Measurements from ENCODE around the gene AOPEP.
"Not testable (repeated sequence)": the region's sequence is repeated elsewhere in the genome, so short reads cannot be mapped to it uniquely, and the experiment has no call there.

Gene AOPEP

DNA sequence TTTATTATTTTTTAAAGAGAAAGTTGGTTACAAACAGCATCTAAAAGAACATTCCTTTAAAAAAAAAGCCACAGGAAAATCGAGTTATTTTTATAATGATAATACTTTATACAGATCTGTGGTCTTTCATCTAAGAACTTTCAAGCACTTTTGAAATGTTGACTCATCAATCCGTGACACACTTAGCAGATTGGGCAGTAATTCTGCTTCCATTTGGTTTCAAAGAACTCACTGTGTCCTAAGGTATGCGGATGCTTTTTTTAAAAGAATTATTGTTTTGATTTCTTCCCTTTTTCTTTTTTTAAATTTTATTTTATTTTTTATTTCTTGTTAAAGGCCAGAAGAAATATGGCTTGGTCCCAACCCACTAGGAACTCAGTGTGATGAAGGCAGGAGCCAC is 147.8 kb downstream of the AOPEP start:
- no peak overlapping the region for H3K4me3 ChIP-seq (ENCODE audit: low read length)
- no peak for DNase-seq (ENCODE audit: low read depth, low spot score)

DNA sequence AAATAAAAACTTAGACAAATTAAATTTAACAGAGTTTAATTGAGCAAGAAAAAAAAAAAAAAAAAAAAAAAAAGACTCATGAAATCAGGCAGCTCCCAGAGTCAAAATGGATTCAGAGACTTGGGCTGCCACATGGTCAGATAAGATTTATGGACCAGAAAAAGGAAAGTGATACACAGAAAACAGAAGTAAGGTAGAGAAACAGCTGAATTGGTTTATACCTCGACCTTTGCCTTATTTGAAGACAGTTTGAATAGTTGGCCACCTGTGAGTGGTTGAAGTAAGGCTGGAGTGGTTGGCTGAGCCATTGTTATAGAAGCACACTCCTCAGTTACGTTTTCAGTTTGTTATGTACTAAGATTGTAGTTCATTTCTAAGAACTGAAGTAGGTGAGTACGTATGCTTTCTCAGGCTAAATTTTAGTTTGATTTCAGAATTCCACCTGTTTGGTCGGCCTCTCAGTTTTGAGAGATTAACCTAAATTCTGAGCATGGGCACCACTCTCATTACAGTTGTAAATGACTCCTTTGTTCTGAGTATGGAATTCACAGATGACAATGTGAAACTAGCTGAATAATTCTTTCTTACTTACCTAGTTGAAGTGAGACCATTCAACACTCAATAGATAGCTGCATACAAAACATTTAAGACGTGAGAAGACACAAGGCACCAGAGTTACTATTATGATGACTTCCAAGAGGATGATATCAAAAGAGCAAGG is 149.0 kb downstream of the AOPEP start:
- no peak overlapping the region for H3K4me3 ChIP-seq (ENCODE audit: low read length)
- no peak for DNase-seq (ENCODE audit: low read depth, low spot score)

DNA sequence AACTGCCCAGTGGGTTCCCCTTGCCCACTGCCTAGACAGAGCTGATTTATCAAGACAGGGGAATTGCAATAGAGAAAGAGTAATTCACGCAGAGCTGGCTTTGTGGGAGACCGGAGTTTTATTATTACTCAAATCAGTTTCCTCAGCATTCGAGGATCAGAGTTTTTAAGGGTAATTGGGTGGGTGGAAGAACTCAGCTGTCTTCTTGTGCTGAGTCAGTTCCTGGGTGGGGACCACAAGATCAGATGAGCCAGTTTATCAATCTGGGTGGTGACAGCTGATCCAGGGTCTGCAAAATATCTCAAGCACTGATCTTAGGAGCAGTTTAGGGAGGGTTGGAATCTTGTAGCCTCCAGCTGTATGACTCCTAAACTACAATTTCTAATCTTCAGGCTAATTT is 152.3 kb downstream of the AOPEP start:
- not testable (repeated sequence) for DNase-seq (ENCODE audit: low read depth, low spot score); H3K4me3 ChIP-seq (ENCODE audit: low read length)

DNA sequence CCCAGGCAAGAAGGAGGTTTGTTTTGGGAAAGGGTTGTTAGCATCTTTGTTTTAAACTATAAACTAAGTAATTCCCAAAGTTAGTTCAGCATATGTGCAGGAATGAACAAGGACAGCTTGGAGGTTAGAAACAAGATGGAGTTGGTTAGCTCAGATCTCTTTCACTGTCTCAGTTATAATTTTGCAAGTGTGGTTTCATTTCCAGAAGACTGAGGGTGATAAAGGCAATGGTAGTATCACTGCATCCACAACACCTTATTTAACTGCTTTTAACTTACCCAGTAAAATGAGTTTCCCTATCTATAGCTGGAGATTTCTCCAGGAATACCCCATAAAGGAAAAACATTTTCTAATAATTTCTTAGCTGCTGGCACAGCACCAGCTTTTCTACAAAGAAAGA is 152.7 kb downstream of the AOPEP start:
- no peak overlapping the region for H3K4me3 ChIP-seq (ENCODE audit: low read length)
- DNase-seq (ENCODE audit: low read depth, low spot score): no peak

DNA sequence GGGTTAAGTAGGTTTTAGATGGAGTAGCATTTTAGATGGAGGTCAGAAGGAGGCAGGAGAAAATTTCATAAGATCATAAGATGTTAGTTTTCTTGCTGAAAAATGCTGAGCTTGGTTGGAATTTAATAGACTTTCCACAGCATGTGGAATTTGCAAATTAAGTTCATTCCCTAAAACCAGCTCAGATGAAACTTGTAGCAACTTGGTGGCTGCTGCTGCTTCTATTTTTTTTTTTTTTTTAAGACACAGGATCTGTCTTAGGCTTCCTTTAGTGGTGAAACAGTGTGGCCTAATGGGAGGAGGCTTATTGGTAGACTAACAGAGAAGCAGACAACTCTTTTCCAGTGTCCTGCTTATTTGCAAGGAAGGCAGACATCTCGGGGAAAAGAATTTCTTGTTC is 154.5 kb downstream of the AOPEP start:
- H3K4me3 ChIP-seq (ENCODE audit: low read length): no peak overlapping the region
- no peak for DNase-seq (ENCODE audit: low read depth, low spot score)

DNA sequence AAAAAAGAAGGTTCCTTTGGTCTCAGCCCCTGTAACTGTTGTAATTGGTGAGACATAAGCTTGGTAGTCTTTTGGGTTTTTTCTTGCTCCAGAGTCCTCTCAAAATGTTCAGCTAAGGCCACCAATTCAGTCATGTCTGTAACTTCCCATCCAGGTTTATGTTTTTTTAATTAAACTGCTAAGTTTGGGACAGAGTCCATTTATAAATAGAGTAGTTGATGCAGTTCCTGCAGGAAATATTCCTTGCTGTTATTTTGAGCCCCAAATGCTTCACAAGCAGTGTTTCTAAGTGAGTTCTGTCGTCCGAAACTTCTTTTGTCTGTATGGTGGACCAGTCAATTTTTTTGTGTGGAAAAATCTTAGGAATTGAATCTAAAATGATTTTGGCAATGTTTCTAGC is 155.0 kb downstream of the AOPEP start:
- no peak overlapping the region for H3K4me3 ChIP-seq (ENCODE audit: low read length)
- no peak for DNase-seq (ENCODE audit: low read depth, low spot score)

DNA sequence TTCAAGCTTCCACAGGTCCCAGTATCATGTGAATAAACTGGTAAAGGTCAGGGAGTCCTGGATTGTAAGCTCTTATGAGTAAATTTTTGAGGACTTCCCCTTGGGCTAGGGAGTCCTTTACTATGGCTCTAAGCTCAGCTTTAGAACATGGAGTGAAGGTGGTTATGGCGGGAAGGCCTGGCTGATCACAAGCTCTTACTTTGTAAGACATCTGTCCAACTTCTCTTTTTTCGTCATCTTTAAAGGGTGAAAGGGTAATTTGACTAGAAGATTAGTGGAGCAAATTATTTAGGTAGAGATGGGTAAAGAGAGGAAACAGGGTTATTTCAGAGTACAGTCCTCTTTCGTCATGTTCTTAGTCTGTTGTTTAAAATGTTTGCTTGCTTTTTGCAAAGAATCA is 155.4 kb downstream of the AOPEP start:
- H3K4me3 ChIP-seq (ENCODE audit: low read length): no peak overlapping the region
- DNase-seq (ENCODE audit: low read depth, low spot score): no peak

DNA sequence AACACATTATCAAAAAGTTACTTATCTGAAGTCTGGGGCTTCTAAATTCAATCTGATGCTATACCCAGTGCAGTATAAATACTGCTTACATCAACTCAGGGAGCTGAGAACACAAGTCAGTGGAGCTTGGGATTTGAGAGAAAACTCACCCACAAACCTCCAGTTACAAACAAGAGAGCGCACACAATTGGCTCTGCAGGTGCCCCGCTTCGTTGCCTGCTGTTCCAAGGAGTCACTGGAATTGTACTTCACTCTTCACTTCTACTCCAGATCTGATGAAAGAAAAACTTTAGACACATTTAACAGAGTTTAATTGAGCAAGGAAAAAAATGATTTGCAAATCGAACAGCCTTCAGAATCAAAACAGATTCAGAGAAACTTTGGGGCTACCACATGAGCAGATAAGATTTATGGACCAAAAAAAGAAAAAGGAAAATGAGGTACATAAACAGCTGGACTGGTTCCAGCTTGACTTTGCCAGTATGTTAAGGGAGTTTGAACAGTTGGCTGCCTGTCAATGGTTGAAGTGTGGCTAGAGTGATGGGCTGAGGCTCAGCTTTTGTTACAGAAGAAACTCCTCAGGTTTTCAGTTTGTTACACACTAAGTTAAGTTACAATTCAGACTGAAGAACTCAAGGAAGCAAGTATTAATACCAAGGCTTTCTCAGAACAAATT is 156.6 kb downstream of the AOPEP start:
- no peak for DNase-seq (ENCODE audit: low read depth, low spot score)
- no peak overlapping the region for H3K4me3 ChIP-seq (ENCODE audit: low read length)

DNA sequence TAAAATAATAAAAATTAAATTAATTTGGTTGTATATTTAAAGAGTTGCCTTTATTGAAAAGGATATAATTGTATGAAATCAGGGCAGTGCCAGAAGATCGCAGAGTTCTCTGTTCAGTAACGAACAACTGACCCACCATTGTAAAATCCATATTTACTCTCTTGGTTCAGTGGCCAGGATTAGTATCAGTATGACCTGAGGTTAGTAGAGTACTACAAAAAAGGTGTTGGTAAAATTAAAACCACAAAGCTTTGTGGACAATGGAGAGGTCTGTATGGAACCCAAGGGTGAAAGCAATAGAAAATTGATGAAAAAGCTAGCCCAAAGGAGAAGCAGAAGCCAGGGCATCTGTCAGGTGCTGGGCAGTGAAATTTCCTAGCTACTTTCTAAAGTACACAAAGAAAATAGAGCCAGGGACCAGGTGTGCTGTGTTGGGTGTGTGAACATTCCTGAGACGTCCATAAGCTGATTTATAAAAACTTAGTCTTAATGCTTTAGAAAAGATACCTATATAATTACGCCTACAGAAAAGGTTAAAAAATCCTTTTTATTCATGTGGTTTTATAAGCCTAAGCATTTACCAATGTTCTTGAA is 159.5 kb downstream of the AOPEP start:
- no peak for DNase-seq (ENCODE audit: low read depth, low spot score)
- H3K4me3 ChIP-seq (ENCODE audit: low read length): no peak overlapping the region

DNA sequence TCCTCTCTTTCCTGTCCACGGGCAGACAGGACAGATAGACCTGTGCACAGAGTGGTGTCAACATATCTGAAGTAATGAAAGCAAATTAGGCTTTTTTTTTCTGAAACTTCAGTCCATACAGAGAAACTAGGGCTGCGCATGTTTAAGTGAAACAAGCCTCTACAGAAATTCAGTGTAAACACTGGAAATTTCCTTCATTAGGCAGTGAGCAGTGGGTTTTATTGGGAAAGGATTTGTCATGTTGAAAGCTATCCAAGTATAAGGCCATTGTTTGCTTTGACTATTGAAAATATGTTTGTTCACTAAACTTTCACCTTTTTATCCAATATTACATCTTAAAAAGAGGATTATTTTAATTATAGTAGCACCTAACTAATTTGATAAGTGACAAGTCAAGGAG is 161.2 kb downstream of the AOPEP start:
- H3K4me3 ChIP-seq (ENCODE audit: low read length): no peak overlapping the region
- no peak for DNase-seq (ENCODE audit: low read depth, low spot score)

DNA sequence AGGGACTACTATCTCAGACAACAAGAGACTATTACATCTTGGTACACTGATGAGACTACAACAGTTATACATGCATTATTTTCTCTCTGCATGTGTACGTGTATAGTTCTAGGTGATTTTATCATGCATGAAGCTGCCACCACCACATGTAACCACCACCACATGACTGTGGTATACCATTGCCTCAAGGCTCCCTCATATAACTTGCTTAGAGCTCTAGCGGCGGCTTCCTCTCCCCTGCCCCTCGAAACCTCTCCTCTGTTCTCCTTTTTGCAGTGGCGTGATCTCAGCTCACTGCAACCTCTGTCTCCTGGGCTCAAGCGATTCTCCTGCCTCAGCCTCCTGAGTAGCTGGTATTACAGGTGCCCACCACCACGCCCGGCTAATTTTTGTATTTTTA is 162.3 kb downstream of the AOPEP start:
- DNase-seq (ENCODE audit: low read depth, low spot score): no peak
- no peak overlapping the region for H3K4me3 ChIP-seq (ENCODE audit: low read length)

DNA sequence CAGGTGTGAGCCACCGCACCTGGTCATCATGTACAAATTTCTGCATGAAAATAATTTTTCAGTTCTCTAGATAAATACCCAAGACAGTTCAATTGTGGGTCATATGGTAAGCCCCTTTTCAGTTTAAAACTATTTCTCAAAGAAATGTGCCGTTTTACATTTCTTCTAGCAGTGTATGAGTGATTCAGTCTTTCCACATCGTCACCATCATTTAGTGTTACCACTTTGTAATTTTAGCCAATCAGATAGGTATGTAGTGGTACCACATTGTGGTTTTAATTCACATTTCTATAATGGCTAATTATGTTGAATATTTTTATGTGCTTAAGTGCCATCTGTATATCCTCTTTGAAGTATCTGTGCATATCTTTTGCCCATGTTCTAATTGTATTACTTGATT is 163.1 kb downstream of the AOPEP start:
- no peak for DNase-seq (ENCODE audit: low read depth, low spot score)

DNA sequence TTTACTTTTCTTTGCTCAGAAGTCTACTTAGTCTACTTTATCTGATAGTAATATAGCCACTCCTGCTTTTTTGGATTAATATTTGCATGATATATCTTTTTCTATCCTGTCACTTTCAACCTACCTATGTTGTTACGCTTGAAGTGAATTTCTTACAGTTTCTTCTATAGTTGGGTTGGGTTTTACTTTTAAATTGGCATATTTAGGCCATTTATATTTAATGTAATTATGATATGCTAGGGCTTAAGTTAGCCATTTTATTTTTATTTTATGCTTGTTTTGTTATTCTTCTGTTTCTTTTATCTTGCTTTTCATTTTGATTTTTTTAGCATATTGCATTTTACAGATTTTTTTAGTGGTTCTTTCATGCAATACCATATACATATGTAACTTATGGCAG is 164.7 kb downstream of the AOPEP start:
- no peak for DNase-seq (ENCODE audit: low read depth, low spot score)
- H3K4me3 ChIP-seq (ENCODE audit: low read length): no peak overlapping the region

More for the DNA sequence above, 163.1 kb downstream of the AOPEP start:
- no peak overlapping the region for H3K4me3 ChIP-seq (ENCODE audit: low read length)

DNA sequence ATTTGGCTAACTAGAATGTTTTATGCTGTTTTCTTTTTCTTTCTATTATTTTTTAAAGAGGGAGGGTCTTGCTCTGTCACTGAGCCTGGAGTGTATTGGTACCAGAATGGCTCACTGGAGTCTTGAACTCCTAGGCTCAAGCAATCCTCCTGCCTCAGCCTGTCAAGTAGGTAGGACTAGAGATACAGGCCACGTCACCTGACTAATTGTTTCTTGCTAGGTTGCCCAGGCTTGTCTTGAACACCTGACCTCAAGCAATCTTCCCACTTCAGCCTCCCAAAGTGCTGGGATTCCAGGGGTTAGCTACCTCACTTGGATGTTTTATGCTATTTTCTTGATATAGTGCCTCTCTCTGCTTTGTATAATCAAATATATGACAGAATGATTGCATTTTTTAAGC is 166.2 kb downstream of the AOPEP start:
- no peak overlapping the region for H3K4me3 ChIP-seq (ENCODE audit: low read length)
- DNase-seq (ENCODE audit: low read depth, low spot score): no peak

DNA sequence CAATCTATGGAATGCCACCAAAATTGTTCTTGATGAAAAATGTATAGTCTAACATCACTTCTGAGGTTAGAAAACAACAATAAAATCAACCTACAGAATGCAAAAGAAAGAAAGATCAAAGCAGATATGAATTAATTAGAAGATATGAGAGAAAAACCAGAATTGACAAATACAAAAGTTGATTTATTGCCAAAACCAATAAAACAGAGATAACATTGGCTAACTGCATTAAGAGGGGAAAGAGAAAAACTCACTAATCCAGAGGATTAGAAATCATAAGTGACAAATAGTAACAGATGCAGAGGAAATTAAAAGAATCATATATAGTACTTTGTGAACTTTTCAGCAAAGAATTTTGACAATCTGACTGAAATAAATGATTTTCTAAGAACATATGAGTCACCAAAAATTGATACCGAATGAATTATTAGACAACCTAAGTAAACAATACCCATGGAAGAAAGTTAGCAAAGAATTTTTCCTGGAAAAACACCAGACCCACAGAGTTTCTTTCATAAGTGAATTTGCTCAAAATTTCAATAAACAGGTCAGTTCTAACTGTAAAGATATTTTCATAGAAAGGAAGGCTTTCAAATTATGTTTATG is 167.7 kb downstream of the AOPEP start:
- no peak for DNase-seq (ENCODE audit: low read depth, low spot score)

DNA sequence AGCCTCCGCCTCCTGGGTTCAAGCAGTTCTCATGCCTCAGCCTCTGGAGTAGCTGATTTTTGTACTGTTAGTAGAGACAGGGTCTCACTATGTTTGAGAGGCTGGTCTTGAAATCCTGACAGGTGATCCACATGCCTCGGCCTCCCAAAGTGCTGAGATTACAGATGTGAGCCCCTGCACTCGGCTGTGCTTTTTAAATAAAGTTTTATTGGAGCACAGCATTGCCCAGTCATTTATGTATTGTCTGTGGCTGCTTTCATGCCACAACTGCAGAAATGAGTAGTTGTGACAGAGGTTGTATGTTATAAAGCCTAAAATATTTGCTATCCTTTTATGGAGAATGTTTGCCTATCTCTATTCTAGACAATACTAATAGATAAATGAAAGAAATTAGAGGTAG is 169.2 kb downstream of the AOPEP start:
- DNase-seq (ENCODE audit: low read depth, low spot score): no peak

More for the DNA sequence above, 167.7 kb downstream of the AOPEP start:
- no peak overlapping the region for H3K4me3 ChIP-seq (ENCODE audit: low read length)

DNA sequence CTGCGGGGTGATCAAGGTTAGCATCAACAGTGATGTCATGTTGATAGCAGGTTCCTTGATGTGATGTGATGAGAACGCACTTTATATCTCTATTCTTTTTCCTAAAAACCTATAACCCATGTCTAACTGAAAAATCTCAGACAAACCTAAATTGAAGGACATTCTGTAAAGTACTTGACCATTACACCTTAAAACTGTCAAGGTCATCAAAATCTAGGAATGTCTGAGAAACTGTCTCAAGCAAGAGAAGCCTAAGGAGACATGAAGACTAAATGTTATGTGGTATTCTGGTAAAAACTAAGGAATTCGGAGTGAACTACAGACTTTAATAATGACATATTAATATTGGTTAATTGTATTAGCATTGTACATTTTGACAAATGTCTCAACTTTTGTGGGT is 170.0 kb downstream of the AOPEP start:
- H3K4me3 ChIP-seq (ENCODE audit: low read length): no peak overlapping the region
- no peak for DNase-seq (ENCODE audit: low read depth, low spot score)

More for the DNA sequence above, 169.2 kb downstream of the AOPEP start:
- H3K4me3 ChIP-seq (ENCODE audit: low read length): no peak overlapping the region

DNA sequence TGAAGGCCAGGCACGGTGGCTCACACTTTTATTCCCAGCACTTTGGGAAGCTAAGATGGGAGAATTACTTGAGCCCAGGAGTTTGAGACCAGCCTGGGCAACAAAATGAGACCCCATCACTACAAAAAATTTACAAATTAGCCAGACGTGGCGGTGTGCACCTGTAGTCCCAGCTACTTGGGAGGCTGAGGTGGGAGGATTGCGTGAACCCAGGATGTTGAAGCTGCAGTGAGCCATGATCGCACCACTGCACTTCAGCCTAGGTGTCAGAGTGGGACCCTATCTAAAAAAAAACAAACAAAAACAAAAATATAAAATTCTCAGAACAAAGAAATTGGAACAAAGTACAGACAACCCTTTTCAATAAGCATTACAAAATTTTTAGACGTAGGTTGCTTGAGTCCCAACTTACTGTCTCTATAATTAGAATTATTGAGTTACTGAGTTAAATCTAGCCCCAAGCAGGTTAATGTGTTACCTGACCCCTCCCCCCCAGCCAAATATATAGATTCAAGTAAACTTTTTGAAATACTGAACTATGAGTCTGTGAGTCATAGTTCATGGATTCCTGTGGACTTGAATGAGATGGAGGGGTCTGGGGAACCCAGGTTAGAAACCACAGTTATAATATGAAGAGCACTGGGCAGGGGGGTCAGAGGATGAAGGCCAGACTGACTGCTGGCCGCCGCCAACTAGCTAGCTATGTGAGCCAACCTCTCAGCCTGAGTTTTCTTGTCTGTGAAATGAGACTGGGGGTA is 173.1 kb downstream of the AOPEP start:
- DNase-seq (ENCODE audit: low read depth, low spot score): no peak
- no peak overlapping the region for H3K4me3 ChIP-seq (ENCODE audit: low read length)

DNA sequence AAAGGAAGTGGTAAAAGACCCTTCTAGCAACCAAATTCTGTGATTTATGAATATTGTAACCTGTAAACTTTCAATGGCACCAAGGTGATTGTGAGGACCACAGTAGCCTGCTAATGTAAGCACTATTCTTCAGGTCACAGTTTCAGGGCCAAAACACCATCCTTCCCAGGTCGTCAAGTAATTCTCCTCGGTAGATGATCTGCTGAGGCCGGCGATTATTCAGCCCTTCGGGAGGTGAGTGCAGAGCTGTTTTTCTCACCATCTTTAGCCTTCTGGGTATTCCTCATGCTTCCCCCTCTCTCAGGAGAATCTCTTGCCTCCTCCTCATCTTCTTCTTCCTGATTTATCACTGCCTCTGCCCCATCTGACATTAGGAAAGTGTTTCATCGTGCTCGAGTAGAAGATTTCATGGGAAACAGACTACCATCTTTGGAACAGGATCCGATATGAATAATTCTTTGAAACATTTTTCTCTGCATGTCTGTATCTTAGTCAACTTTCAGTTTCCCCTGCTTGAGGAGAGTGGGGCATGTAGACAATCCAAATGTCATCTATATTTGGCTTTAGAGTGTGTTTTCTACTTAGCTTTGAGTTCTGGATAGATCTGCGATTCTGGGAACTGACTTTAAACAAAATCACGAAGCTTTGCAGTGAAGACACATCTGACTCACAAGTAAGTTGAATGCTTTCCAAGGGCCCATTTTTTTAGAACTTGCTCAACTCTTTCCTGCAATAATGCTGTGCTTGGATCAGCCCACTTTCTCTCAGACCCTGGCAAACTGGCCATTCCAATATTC is 173.9 kb downstream of the AOPEP start:
- no peak for DNase-seq (ENCODE audit: low read depth, low spot score)
- H3K4me3 ChIP-seq (ENCODE audit: low read length): no peak overlapping the region
